Right lobe of liver (tissue), 4 donors: Measurements from ENCODE around the gene TSN.

Experiments
- CTCF ChIP-seq, 4 donors: fragments of 200-600 bp in 3 of 4; fragments of 450-650 bp in 1 of 4; IDR thresholded peaks; one replicate each; pipeline versions ENCODE4 v1.5.1 to v1.8.0; 2016 to 2022; ENCODE audit warnings: antibody characterized with exemption in 4 of 4, mild to moderate bottlenecking in 2 of 4
- POLR2A ChIP-seq: fragments of 450-650 bp; IDR thresholded peaks from one replicate; pipeline ENCODE4 v1.6.1; 2017; ENCODE audit warnings: antibody characterized with exemption, mild to moderate bottlenecking
- donor health status: DM: no; HTN: no; CAD: no.
- donor health status: DM: no; HTN: no; CAD: no.
- donor health status: DM: no; HTN: yes; CAD: no.

GRCh38 chr2:121793816-121794215 lies 38.4 kb downstream of the TSN start:
- TF ChIP-seq CTCF (IDR thresholded peaks at IDR 0.05) (no peak), POLR2A (no peak)
